GM18909 (cell line): ENCODE data around the gene ASB16.
"Not testable (repeated sequence)": the region's sequence is repeated elsewhere in the genome, so short reads cannot be mapped to it uniquely, and the experiment has no call there.

ENCODE experiments used
- ATAC-seq: cut with Tn5 transposase; IDR thresholded peaks from one replicate; pipeline ENCODE4 v1.9.1; 2021; ENCODE audit warnings: mild to moderate bottlenecking; ENCODE audit not compliant: unreplicated experiment, poor library complexity

ASB16 gene

GRCh38 chr17:44146375-44147346 is 23.8 kb upstream of the ASB16 start:
- no peak for ATAC-seq

GRCh38 chr17:44147812-44148211 is 22.7 kb upstream of the ASB16 start:
- ATAC-seq, result no peak

GRCh38 chr17:44149066-44149465 is 21.4 kb upstream of the ASB16 start:
- ATAC-seq, result not testable (repeated sequence)

- ATAC-seq, result no peak
Observed at GRCh38 chr17:44149750-44150329, 20.7 kb upstream of the ASB16 start.

- no peak for ATAC-seq
Observed at GRCh38 chr17:44152875-44153274, 17.6 kb upstream of the ASB16 start.

- no peak for ATAC-seq
Observed at GRCh38 chr17:44155488-44155887, 15.0 kb upstream of the ASB16 start.

- no peak for ATAC-seq
Observed at GRCh38 chr17:44159519-44160210, 10.8 kb upstream of the ASB16 start.

- ATAC-seq, result no peak
Observed at GRCh38 chr17:44164476-44164875, 6.0 kb upstream of the ASB16 start.

GRCh38 chr17:44167181-44167861 is 3.2 kb upstream of the ASB16 start:
- ATAC-seq, result no peak

GRCh38 chr17:44170135-44170498 is 387 bp upstream of the ASB16 start:
- ATAC-seq, result no peak

GRCh38 chr17:44171931-44172455 is 1.5 kb downstream of the ASB16 start:
- ATAC-seq, result no peak

GRCh38 chr17:44174427-44174826 is 3.9 kb downstream of the ASB16 start:
- ATAC-seq, result no peak

GRCh38 chr17:44176257-44176656 is 5.8 kb downstream of the ASB16 start:
- no peak for ATAC-seq

GRCh38 chr17:44176671-44177501 is 6.4 kb downstream of the ASB16 start:
- ATAC-seq, result no peak

GRCh38 chr17:44177640-44178039 is 7.1 kb downstream of the ASB16 start:
- ATAC-seq, result no peak

GRCh38 chr17:44178133-44178532 is 7.6 kb downstream of the ASB16 start:
- ATAC-seq, result no peak

GRCh38 chr17:44183024-44183423 is 12.5 kb downstream of the ASB16 start:
- no peak for ATAC-seq

GRCh38 chr17:44184212-44184810 is 13.8 kb downstream of the ASB16 start:
- ATAC-seq, result no peak
